GM12872 (cell line): ENCODE measurements around the gene SLC5A6.

Experiments used
- CTCF ChIP-seq: IDR thresholded peaks from 3 replicates; pipeline ENCODE4 v1.5.1; 2011; ENCODE audit warnings: low read depth, mild to moderate bottlenecking, low read length, moderate library complexity; ENCODE audit not compliant: insufficient read depth

SLC5A6 gene

GRCh38 chr2:27250652-27251379 lies 38.7 kb upstream of the SLC5A6 start:
- no peak for TF ChIP-seq CTCF

GRCh38 chr2:27249891-27250651 lies 38.0 kb upstream of the SLC5A6 start:
- peak; percentile 78 for TF ChIP-seq CTCF

GRCh38 chr2:27249159-27249890 lies 37.3 kb upstream of the SLC5A6 start:
- TF ChIP-seq CTCF = no peak

- TF ChIP-seq CTCF = no peak
Observed at GRCh38 chr2:27247893-27248292, 35.8 kb upstream of the SLC5A6 start.

DNA sequence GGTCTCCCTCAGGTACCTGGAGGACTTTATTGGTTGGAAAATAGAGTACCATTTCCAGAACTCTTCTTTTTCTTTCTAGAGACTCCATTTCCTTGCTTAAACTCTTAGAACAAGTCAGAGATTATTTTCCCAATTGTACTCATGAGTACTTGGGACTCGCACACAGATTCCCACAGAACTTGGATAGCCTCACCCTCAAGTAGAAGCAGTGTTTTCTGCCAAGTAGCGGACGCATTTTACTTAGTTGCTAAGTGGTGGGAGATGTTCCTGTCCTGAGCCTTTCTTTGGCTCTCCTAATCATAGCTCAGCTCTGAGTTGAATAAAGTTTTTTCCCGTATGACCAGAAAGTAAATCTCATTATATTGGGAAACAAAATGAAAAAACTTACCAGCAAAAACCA lies 33.6 kb upstream of the SLC5A6 start:
- TF ChIP-seq CTCF = no peak

DNA sequence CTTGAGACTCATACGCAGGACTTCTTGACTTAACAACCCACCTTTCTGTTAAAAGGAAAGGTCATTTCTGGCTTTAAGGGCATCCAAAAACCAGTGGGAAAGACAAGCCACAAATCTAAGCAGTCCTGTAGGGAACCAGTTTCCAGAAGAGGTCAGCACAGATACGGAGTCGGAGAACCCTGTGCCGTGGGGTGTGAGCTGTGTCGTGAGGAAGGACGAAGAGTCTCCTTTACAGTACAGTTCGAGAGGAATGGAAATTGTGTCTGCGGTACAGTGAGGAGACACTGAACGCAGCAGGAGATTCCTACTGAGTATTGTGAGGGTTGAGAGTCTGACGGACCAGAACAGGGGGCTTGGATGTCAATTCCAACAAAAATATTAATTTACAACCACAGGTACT lies 33.0 kb upstream of the SLC5A6 start:
- TF ChIP-seq CTCF = no peak
